Mesothelial cell of epicardium (in vitro differentiated cells): ENCODE results near the gene ELP1. TPM values are rescaled to one million over a fixed set of nuclear protein-coding genes. Genes with fewer than 3 reads are reported as not detected.
"Not testable (repeated sequence)": the region's sequence is repeated elsewhere in the genome, so short reads cannot be mapped to it uniquely, and the experiment has no call there.

ENCODE experiments used
- DNase-seq, 2 experiments: peaks; one replicate each; pipeline ENCODE4 v3.0.0; 2021; ENCODE audit warnings: low spot score in 2 of 2; ENCODE audit not compliant: unreplicated experiment in 2 of 2
- H3K27ac Mint-ChIP-seq: 2 replicates; pipeline ENCODE4 v1.8.0; 2021; ENCODE audit warnings: mixed read lengths
- H3K27me3 Mint-ChIP-seq: 2 replicates; pipeline ENCODE4 v1.8.0; 2021; ENCODE audit warnings: low read depth, mixed read lengths
- H3K36me3 Mint-ChIP-seq: 2 replicates; pipeline ENCODE4 v1.8.0; 2021; ENCODE audit warnings: mixed read lengths
- H3K4me1 Mint-ChIP-seq: 2 replicates; pipeline ENCODE4 v1.8.0; 2021; ENCODE audit warnings: mixed read lengths
- H3K4me3 Mint-ChIP-seq: 2 replicates; pipeline ENCODE4 v1.8.0; 2021; ENCODE audit warnings: mild to moderate bottlenecking, moderate library complexity, mixed read lengths
- H3K9me3 Mint-ChIP-seq: 2 replicates; pipeline ENCODE4 v1.8.0; 2021; ENCODE audit warnings: mixed read lengths
- total RNA-seq: library from RNA; stranded (reverse); gene quantifications from 3 replicates; pipeline ENCODE4 v1.2.1, GENCODE V29; 2021
- TF ChIP-seq, protein P1 (sequence below): fragments of 200-600 bp; sonication (generic); IDR thresholded peaks from one replicate; pipeline ENCODE4 v1.5.0; 2021; ENCODE audit warnings: antibody characterized with exemption; ENCODE audit not compliant: unreplicated experiment

Gene ELP1
- total RNA-seq, 1 donor from 2014 or later: 31.0 TPM

DNA sequence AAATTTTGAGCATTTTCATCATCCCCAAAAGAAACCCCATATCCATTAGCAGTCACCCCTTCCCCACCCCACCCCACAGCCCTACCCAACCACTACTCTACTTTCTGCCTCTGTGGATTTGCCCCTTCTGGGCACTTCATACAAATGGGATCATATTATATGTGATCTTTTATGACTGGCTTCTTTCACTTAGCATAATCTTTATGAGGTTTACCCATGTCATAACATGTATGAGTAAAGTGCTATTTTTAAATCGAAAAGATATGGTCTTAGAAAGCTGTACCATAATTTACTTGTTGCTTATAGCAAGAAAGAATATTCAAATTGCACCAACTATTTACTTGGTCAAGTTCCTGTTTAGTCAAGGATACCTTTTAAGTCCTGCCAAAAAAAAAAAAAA lies 12.7 kb downstream of the ELP1 start:
- Mint-ChIP-seq H3K9me3 (no peaks in the 10 kb centered on the region), H3K4me3 (no peak overlapping the region), H3K36me3 (peaks cover 35% of the 10 kb centered on the region), H3K27ac (no peak overlapping the region), H3K4me1 (no peaks in the 10 kb centered on the region), H3K27me3 (no peaks in the 10 kb centered on the region)
- TF ChIP-seq, protein P1, sequence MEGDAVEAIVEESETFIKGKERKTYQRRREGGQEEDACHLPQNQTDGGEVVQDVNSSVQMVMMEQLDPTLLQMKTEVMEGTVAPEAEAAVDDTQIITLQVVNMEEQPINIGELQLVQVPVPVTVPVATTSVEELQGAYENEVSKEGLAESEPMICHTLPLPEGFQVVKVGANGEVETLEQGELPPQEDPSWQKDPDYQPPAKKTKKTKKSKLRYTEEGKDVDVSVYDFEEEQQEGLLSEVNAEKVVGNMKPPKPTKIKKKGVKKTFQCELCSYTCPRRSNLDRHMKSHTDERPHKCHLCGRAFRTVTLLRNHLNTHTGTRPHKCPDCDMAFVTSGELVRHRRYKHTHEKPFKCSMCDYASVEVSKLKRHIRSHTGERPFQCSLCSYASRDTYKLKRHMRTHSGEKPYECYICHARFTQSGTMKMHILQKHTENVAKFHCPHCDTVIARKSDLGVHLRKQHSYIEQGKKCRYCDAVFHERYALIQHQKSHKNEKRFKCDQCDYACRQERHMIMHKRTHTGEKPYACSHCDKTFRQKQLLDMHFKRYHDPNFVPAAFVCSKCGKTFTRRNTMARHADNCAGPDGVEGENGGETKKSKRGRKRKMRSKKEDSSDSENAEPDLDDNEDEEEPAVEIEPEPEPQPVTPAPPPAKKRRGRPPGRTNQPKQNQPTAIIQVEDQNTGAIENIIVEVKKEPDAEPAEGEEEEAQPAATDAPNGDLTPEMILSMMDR: no peak
- no peak for DNase-seq

GRCh38 chr9:108920401-108920800 lies 13.5 kb downstream of the ELP1 start:
- H3K4me3 Mint-ChIP-seq, H3K27me3 Mint-ChIP-seq, H3K9me3 Mint-ChIP-seq, DNase-seq, H3K4me1 Mint-ChIP-seq, H3K27ac Mint-ChIP-seq: not testable (repeated sequence)
- H3K36me3 Mint-ChIP-seq: peaks cover 37% of the 10 kb centered on the region

GRCh38 chr9:108919517-108919916 lies 14.4 kb downstream of the ELP1 start:
- DNase-seq: no peak
- Mint-ChIP-seq H3K4me3 (no peak overlapping the region), H3K27me3 (no peaks in the 10 kb centered on the region), H3K36me3 (peaks cover 30% of the 10 kb centered on the region), H3K9me3 (no peaks in the 10 kb centered on the region), H3K27ac (no peak overlapping the region), H3K4me1 (no peaks in the 10 kb centered on the region)
- TF ChIP-seq, protein P1: no peak

- Mint-ChIP-seq H3K4me1 (no peaks in the 10 kb centered on the region), H3K9me3 (no peaks in the 10 kb centered on the region), H3K27ac (no peak overlapping the region), H3K36me3 (peaks cover 44% of the 10 kb centered on the region), H3K4me3 (no peak overlapping the region), H3K27me3 (no peaks in the 10 kb centered on the region)
- DNase-seq: no peak
- TF ChIP-seq, protein P1: no peak
Measured at GRCh38 chr9:108913391-108913790, 20.5 kb downstream of the ELP1 start.

DNA sequence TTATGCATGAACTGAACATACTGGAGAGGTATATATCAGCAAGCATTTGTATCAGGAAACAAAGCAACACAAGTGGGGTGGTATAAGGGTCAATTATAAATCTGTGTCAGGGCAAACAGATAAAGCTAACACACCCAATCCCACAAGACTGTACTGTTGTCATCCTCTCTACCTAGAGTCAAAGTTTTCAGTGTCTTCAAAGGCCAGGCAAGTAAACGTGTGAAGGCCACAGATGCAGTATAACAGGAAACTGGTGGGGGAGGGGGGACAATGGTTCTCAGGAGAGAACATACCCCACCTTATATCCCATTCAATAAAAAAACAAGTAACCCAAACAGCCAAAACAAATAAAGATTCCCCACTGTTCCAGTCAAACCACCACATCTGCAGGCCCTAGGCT lies 22.1 kb downstream of the ELP1 start:
- Mint-ChIP-seq H3K27me3 (no peaks in the 10 kb centered on the region), H3K27ac (no peak overlapping the region), H3K36me3 (peaks cover 45% of the 10 kb centered on the region), H3K4me3 (no peak overlapping the region), H3K4me1 (no peaks in the 10 kb centered on the region), H3K9me3 (no peaks in the 10 kb centered on the region)
- no peak for DNase-seq
- TF ChIP-seq, protein P1: no peak

GRCh38 chr9:108910914-108911313 lies 23.0 kb downstream of the ELP1 start:
- H3K4me3 Mint-ChIP-seq: no peak overlapping the region
- H3K27me3 Mint-ChIP-seq: no peaks in the 10 kb centered on the region
- no peak overlapping the region for H3K27ac Mint-ChIP-seq
- H3K9me3 Mint-ChIP-seq: no peaks in the 10 kb centered on the region
- peaks cover 43% of the 10 kb centered on the region for H3K36me3 Mint-ChIP-seq
- TF ChIP-seq, protein P1: no peak
- DNase-seq: no peak
- no peaks in the 10 kb centered on the region for H3K4me1 Mint-ChIP-seq
